Stimulated activated CD4-positive, alpha-beta T cell treated with anti-CD3 and anti-CD28 coated beads, Interleukin-12 subunit alpha, Interleukin-12 subunit beta, amount 100 ng/mL, for 24 hours (primary cell): ENCODE results near the gene MRPL20.
"Not testable (repeated sequence)": the region's sequence is repeated elsewhere in the genome, so short reads cannot be mapped to it uniquely, and the experiment has no call there.

ENCODE experiments used
- DNase-seq, 2 experiments: peaks; one replicate each; pipeline ENCODE4 v3.0.0-alpha.2; 2020; ENCODE audit warnings: low read depth in 2 of 2

MRPL20 gene

GRCh38 chr1:1385931-1386330 lies 21.2 kb downstream of the MRPL20 start:
- DNase-seq = no peak

GRCh38 chr1:1385339-1385738 lies 21.8 kb downstream of the MRPL20 start:
- not testable (repeated sequence) for DNase-seq

GRCh38 chr1:1381294-1381693 lies 25.8 kb downstream of the MRPL20 start:
- no peak for DNase-seq

- DNase-seq = no peak
These were observed 26.2 kb downstream of the MRPL20 start for GRCh38 chr1:1380860-1381259.

GRCh38 chr1:1377540-1378205 lies 29.4 kb downstream of the MRPL20 start:
- DNase-seq = no peak

- DNase-seq = no peak
These were observed 30.4 kb downstream of the MRPL20 start for GRCh38 chr1:1376551-1377226.

GRCh38 chr1:1374929-1375662 lies 32.0 kb downstream of the MRPL20 start, which contains the start of gene AURKAIP1:
Gene AURKAIP1 (minus strand): TSS chr1:1375207. CDS start chr1:1374756, 451 bp downstream.
- peak; percentile 93 for DNase-seq

GRCh38 chr1:1374589-1374928 lies 32.5 kb downstream of the MRPL20 start:
- no peak for DNase-seq

- DNase-seq = no peak
These were observed 33.1 kb downstream of the MRPL20 start for GRCh38 chr1:1373815-1374588.

- DNase-seq = no peak
These were observed 33.9 kb downstream of the MRPL20 start for GRCh38 chr1:1373051-1373814.

- DNase-seq = peak; percentile 66 to 77
These were observed 35.1 kb downstream of the MRPL20 start for GRCh38 chr1:1371746-1372711.

- DNase-seq = no peak
These were observed 35.7 kb downstream of the MRPL20 start for GRCh38 chr1:1371364-1371745.

- DNase-seq = no peak
These were observed 36.3 kb downstream of the MRPL20 start for GRCh38 chr1:1370771-1371300.

GRCh38 chr1:1370094-1370493 lies 37.0 kb downstream of the MRPL20 start:
- DNase-seq = not testable (repeated sequence)

- no peak for DNase-seq
These were observed 39.8 kb downstream of the MRPL20 start for GRCh38 chr1:1367315-1367714.

- DNase-seq = no peak
These were observed 40.4 kb downstream of the MRPL20 start for GRCh38 chr1:1366699-1367066.

- DNase-seq = no peak
These were observed 41.0 kb downstream of the MRPL20 start for GRCh38 chr1:1365875-1366698.

- no peak for DNase-seq
These were observed 42.8 kb downstream of the MRPL20 start for GRCh38 chr1:1364266-1364665.

GRCh38 chr1:1361982-1362423 lies 45.1 kb downstream of the MRPL20 start:
- DNase-seq = no peak
